Measurements from ENCODE around the gene EML1.

Gene EML1

DNA sequence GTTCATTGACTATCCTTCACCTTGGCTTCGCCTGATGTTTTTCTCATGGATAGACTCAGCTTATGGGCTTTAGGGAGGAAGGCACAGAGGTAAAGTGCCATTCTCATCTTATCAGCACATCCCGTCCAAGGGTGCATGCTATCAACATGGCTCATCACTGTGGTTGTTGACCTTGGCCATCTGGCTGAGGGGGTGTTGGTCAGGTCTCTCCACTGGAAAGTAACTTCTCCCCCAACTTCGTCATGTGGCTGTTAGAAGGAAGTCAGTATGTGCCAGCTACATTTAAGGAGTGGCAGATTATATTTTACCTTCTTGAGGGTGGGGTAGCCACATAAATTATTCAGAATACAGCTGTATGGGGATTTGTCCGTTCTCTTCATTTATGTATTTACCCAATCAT is 68.9 kb downstream of the EML1 start:
- Histone ChIP-seq H3K27me3 (ENCODE audit: low read depth, low read length) (no peaks in the 10 kb centered on the region), H3K27ac (ENCODE audit: low read length) (no peak overlapping the region), H3K4me1 (ENCODE audit: control insufficient read depth in 1 of 2, insufficient read depth in 2 of 2, low read length in 2 of 2) (no peaks in the 10 kb centered on the region), H3K36me3 (ENCODE audit: control insufficient read depth in 1 of 2, insufficient read depth in 2 of 2, low read length in 2 of 2) (peaks cover 0 to 12% of the 10 kb centered on the region in 2 donors), H3K9me3 (ENCODE audit: control insufficient read depth in 1 of 2, low read length in 2 of 2) (no peaks in the 10 kb centered on the region), H3K4me3 (ENCODE audit: low read depth in 1 of 2, low read length in 2 of 2) (no peak overlapping the region)

DNA sequence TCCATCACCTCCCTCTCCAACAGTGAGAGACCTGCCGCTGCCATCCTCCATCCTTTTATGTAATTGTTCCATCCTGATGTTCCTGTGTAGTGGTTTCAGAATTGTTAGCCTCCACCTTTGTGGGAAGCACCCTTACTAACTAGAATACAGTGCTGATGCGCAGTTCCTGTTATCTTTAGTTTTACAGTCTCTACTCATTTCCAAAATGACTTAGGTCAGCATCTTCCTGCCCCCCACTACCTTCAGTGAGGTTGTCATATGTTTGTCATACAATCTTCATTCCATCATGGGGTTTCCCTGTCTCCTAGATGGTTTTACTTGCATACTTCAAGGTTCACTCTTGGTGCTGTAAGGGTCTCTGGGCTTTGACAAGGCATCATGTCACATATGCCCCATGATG is 69.8 kb downstream of the EML1 start:
- Histone ChIP-seq H3K4me3 (ENCODE audit: low read depth in 1 of 2, low read length in 2 of 2) (no peak overlapping the region), H3K36me3 (ENCODE audit: control insufficient read depth in 1 of 2, insufficient read depth in 2 of 2, low read length in 2 of 2) (peaks cover 0 to 14% of the 10 kb centered on the region in 2 donors), H3K9me3 (ENCODE audit: control insufficient read depth in 1 of 2, low read length in 2 of 2) (no peaks in the 10 kb centered on the region), H3K27me3 (ENCODE audit: low read depth, low read length) (no peaks in the 10 kb centered on the region), H3K27ac (ENCODE audit: low read length) (no peak overlapping the region), H3K4me1 (ENCODE audit: control insufficient read depth in 1 of 2, insufficient read depth in 2 of 2, low read length in 2 of 2) (no peaks in the 10 kb centered on the region)

DNA sequence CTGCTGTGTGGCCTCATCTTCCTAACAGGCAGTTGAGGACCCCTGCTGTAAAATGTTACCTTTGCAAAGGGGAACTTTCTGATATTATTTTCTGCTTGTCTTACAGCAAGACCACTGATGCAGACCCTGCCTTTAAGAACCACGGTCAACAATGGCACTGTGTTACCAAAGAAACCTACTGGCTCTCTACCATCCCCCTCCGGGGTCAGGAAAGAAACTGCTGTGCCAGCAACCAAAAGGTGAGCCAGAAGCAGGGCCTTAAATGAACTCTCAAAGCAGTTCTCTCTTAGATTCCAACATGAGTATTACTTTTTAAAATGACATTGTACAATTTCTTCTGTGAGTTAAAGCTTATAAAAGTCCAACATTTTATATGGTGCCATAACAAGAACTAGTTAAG is 72.2 kb downstream of the EML1 start:
- Histone ChIP-seq H3K27me3 (ENCODE audit: low read depth, low read length) (no peaks in the 10 kb centered on the region), H3K4me1 (ENCODE audit: control insufficient read depth in 1 of 2, insufficient read depth in 2 of 2, low read length in 2 of 2) (no peaks in the 10 kb centered on the region), H3K27ac (ENCODE audit: low read length) (no peak overlapping the region), H3K36me3 (ENCODE audit: control insufficient read depth in 1 of 2, insufficient read depth in 2 of 2, low read length in 2 of 2) (peaks cover 0 to 14% of the 10 kb centered on the region in 2 donors), H3K9me3 (ENCODE audit: control insufficient read depth in 1 of 2, low read length in 2 of 2) (no peaks in the 10 kb centered on the region), H3K4me3 (ENCODE audit: low read depth in 1 of 2, low read length in 2 of 2) (no peak overlapping the region)

DNA sequence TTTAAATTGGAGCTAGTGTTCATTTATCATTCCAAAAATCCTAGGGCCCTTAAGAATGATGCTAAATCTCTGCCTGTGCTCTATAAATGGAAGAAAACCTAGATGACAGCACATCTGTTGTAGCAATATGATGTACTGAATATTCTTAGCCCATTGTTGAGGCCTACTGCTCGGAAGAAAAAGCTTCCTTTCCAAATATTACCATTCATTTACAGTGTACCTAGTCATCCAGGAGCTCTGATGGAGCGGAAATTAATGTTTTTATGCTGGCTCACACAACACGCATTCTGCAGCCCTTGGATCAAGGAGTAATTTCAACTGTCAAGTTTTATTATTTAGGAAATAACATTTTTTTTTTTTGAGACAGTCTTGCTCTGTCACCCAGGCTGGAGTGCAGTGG is 77.4 kb downstream of the EML1 start:
- no peaks in the 10 kb centered on the region for H3K27me3 ChIP-seq (ENCODE audit: low read depth, low read length)
- no peak overlapping the region for H3K27ac ChIP-seq (ENCODE audit: low read length)
- H3K4me1 ChIP-seq (ENCODE audit: control insufficient read depth in 1 of 2, insufficient read depth in 2 of 2, low read length in 2 of 2), result no peaks in the 10 kb centered on the region
- no peak overlapping the region for H3K4me3 ChIP-seq (ENCODE audit: low read depth in 1 of 2, low read length in 2 of 2)
- peaks cover 0 to 8% of the 10 kb centered on the region in 2 donors for H3K36me3 ChIP-seq (ENCODE audit: control insufficient read depth in 1 of 2, insufficient read depth in 2 of 2, low read length in 2 of 2)
- no peaks in the 10 kb centered on the region for H3K9me3 ChIP-seq (ENCODE audit: control insufficient read depth in 1 of 2, low read length in 2 of 2)

DNA sequence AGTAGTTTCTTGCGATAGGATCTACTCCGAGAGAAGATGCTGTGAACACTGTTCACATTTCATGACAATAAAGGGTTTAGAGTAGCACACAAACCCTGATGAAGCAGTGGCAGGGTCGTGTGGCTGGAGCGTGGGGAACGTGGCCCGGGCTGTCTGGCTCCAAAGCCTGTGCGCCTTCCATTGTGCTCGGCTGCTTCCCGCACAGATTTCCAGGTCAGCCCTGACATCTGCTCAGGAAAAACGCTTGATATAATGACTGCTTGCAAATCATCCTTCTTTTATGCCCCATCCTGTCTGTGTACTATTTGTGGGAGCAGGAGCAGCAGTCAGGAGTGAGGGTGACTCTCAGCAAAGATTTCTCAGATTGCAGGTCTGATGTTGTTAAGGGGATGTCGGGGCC is 78.6 kb downstream of the EML1 start:
- H3K9me3 ChIP-seq (ENCODE audit: control insufficient read depth in 1 of 2, low read length in 2 of 2), result no peaks in the 10 kb centered on the region
- peaks cover 0 to 5% of the 10 kb centered on the region in 2 donors for H3K36me3 ChIP-seq (ENCODE audit: control insufficient read depth in 1 of 2, insufficient read depth in 2 of 2, low read length in 2 of 2)
- H3K27me3 ChIP-seq (ENCODE audit: low read depth, low read length), result no peaks in the 10 kb centered on the region
- no peak overlapping the region for H3K27ac ChIP-seq (ENCODE audit: low read length)
- no peak overlapping the region for H3K4me3 ChIP-seq (ENCODE audit: low read depth in 1 of 2, low read length in 2 of 2)
- H3K4me1 ChIP-seq (ENCODE audit: control insufficient read depth in 1 of 2, insufficient read depth in 2 of 2, low read length in 2 of 2), result no peaks in the 10 kb centered on the region

DNA sequence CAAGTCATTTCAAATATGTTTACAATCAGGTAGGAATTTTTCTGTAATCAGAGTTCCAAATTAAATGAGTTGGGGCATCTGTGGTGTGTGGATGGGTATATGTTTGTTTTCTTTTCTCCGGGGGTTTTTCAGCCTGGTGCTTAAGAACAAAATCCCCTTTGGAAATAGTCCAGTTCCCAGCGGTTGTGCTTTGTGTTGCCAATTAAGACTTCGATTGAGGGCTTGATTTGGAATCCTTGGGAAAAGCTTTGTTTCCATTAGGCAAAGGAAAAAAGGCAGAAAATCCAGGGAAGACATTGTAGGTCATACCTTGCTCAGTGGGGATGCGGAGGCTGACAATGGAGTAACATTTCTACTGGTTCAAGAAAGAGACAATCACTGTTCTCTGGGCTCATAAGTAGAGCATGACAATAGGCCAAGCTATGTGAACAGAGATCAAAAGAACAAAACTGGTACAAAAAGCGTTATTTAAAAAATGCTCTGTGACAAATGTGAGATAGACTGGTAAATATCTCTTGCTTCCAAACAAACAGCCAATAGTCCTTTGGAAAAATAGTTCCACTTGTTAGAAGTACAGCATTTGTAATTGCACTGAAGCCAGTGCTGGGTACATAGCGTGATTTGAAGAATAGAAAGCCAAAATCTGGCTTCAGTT is 79.7 kb downstream of the EML1 start:
- Histone ChIP-seq H3K4me3 (ENCODE audit: low read depth in 1 of 2, low read length in 2 of 2) (no peak overlapping the region), H3K4me1 (ENCODE audit: control insufficient read depth in 1 of 2, insufficient read depth in 2 of 2, low read length in 2 of 2) (no peaks in the 10 kb centered on the region), H3K9me3 (ENCODE audit: control insufficient read depth in 1 of 2, low read length in 2 of 2) (no peaks in the 10 kb centered on the region), H3K27me3 (ENCODE audit: low read depth, low read length) (no peaks in the 10 kb centered on the region), H3K27ac (ENCODE audit: low read length) (no peak overlapping the region), H3K36me3 (ENCODE audit: control insufficient read depth in 1 of 2, insufficient read depth in 2 of 2, low read length in 2 of 2) (no peaks in the 10 kb centered on the region)

DNA sequence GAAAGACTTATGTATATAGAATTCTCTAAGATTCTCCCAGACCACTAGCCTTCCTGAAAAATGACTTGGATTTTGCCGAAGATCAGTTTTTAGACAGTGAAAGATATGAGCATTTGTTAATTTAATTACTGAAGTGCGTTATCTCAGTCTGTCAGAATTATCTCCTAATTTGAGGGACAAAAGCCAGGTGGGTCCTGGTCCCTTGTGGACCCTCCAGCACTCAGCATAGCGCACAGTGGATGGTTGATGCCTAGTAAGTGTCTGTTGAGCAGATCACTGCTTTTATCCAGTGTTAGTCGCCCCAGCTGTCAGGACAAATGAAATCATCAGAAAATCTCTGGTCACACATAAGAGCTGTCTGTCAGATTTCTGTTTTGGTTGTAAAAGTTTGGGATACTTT is 80.4 kb downstream of the EML1 start:
- no peak overlapping the region for H3K27ac ChIP-seq (ENCODE audit: low read length)
- H3K36me3 ChIP-seq (ENCODE audit: control insufficient read depth in 1 of 2, insufficient read depth in 2 of 2, low read length in 2 of 2), result peaks cover 0 to under 1% of the 10 kb centered on the region in 2 donors
- H3K4me3 ChIP-seq (ENCODE audit: low read depth in 1 of 2, low read length in 2 of 2), result no peak overlapping the region
- H3K9me3 ChIP-seq (ENCODE audit: control insufficient read depth in 1 of 2, low read length in 2 of 2), result no peaks in the 10 kb centered on the region
- H3K27me3 ChIP-seq (ENCODE audit: low read depth, low read length), result no peaks in the 10 kb centered on the region
- H3K4me1 ChIP-seq (ENCODE audit: control insufficient read depth in 1 of 2, insufficient read depth in 2 of 2, low read length in 2 of 2), result no peaks in the 10 kb centered on the region

DNA sequence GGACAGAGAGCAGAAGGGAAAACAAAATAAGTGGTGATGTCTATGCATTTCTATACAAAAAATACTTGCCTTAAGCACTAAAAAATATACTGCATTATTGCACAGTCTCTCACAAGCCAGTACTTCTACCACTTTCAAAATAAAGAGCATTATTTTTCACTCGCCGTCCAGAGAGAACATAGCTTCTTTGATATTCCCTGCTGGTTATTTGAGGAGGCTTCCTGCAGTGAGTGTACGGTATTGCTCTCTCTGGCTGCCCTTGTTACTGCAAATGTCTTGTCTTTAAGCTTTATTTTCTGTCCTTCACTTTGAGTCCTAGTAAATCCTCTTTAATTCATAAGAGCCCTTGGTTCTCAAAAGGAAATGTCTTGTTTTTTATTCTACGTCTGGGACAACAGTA is 81.1 kb downstream of the EML1 start:
- Histone ChIP-seq H3K27ac (ENCODE audit: low read length) (no peak overlapping the region), H3K9me3 (ENCODE audit: control insufficient read depth in 1 of 2, low read length in 2 of 2) (no peaks in the 10 kb centered on the region)

DNA sequence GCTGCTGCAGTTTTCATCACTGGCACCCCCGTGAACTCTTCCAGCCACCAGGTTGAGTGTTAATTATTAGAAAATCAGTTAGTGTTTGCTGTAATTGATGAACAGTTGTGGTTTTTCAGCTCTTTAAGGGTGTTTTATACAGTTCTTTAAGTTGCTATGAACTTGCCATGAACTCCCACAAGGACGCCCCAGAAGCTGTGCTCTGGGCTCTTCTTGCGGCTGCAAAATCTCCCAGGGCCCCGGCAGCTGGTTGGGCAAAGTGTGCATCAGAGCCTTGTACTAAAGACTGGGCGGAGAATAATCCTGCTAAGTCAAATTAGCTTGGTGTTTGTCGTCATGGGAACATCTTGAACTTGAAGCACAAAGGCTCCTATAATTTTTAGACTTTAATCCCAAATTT is 82.2 kb downstream of the EML1 start:
- peaks cover 5 to 11% of the 10 kb centered on the region in 2 donors for H3K4me1 ChIP-seq (ENCODE audit: control insufficient read depth in 1 of 2, insufficient read depth in 2 of 2, low read length in 2 of 2)
- no peaks in the 10 kb centered on the region for H3K27me3 ChIP-seq (ENCODE audit: low read depth, low read length)
- no peak overlapping the region for H3K27ac ChIP-seq (ENCODE audit: low read length)
- no peaks in the 10 kb centered on the region for H3K9me3 ChIP-seq (ENCODE audit: control insufficient read depth in 1 of 2, low read length in 2 of 2)
- peaks cover 0 to 4% of the 10 kb centered on the region in 2 donors for H3K36me3 ChIP-seq (ENCODE audit: control insufficient read depth in 1 of 2, insufficient read depth in 2 of 2, low read length in 2 of 2)
- no peak overlapping the region for H3K4me3 ChIP-seq (ENCODE audit: low read depth in 1 of 2, low read length in 2 of 2)

More for the DNA sequence above, 81.1 kb downstream of the EML1 start:
- Histone ChIP-seq H3K27me3 (ENCODE audit: low read depth, low read length) (no peaks in the 10 kb centered on the region), H3K36me3 (ENCODE audit: control insufficient read depth in 1 of 2, insufficient read depth in 2 of 2, low read length in 2 of 2) (peaks cover 0 to 4% of the 10 kb centered on the region in 2 donors), H3K4me3 (ENCODE audit: low read depth in 1 of 2, low read length in 2 of 2) (no peak overlapping the region), H3K4me1 (ENCODE audit: control insufficient read depth in 1 of 2, insufficient read depth in 2 of 2, low read length in 2 of 2) (no peaks in the 10 kb centered on the region)

DNA sequence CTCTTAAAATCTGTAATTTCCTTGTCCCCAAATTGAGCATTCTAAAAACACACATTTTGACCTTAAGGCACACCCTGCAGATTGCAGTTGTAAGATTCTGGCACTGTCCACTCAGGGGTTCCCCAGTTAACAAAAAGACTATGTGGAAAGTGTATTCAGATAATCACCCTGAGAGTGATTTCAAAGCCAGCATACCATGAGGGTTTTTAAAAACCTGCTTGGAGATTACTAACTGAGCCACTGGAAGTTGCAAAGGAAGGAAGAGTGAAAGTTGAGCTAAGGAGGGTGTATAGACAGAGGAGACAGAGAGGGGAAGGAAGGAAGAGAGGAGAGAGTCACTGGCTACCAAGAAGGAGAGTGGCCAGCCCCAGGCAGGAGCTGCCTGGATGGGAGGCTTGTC is 82.6 kb downstream of the EML1 start:
- H3K27me3 ChIP-seq (ENCODE audit: low read depth, low read length), result no peaks in the 10 kb centered on the region
- peaks cover 10 to 12% of the 10 kb centered on the region in 2 donors for H3K4me1 ChIP-seq (ENCODE audit: control insufficient read depth in 1 of 2, insufficient read depth in 2 of 2, low read length in 2 of 2)
- H3K27ac ChIP-seq (ENCODE audit: low read length), result no peak overlapping the region
- H3K4me3 ChIP-seq (ENCODE audit: low read depth in 1 of 2, low read length in 2 of 2), result no peak overlapping the region
- H3K36me3 ChIP-seq (ENCODE audit: control insufficient read depth in 1 of 2, insufficient read depth in 2 of 2, low read length in 2 of 2), result peaks cover 0 to 4% of the 10 kb centered on the region in 2 donors
- H3K9me3 ChIP-seq (ENCODE audit: control insufficient read depth in 1 of 2, low read length in 2 of 2), result no peaks in the 10 kb centered on the region

DNA sequence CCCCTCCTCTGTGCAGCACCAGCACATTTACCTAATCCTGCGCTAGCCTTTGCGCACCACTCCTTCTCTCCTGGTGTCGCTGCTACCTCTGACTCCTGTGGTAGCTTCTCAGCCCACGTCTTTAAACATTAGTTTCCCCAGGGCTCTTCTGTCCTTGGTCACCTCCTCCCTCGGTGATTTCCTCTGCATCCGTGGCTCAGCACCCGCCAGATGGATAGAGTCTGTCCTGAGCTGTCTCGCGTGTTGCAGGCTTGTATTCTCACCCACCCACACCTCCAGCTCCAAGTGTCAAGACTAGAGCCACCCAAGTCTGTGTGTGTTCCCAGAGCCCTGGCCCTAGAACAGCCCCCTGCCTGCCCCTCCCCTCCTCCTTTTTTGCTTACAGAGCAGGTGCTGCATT is 83.2 kb downstream of the EML1 start:
- peaks cover 12 to 13% of the 10 kb centered on the region in 2 donors for H3K4me1 ChIP-seq (ENCODE audit: control insufficient read depth in 1 of 2, insufficient read depth in 2 of 2, low read length in 2 of 2)
- H3K27me3 ChIP-seq (ENCODE audit: low read depth, low read length), result no peaks in the 10 kb centered on the region
- no peak overlapping the region for H3K4me3 ChIP-seq (ENCODE audit: low read depth in 1 of 2, low read length in 2 of 2)
- H3K9me3 ChIP-seq (ENCODE audit: control insufficient read depth in 1 of 2, low read length in 2 of 2), result no peaks in the 10 kb centered on the region
- H3K36me3 ChIP-seq (ENCODE audit: control insufficient read depth in 1 of 2, insufficient read depth in 2 of 2, low read length in 2 of 2), result peaks cover 0 to 4% of the 10 kb centered on the region in 2 donors
- H3K27ac ChIP-seq (ENCODE audit: low read length), result no peak overlapping the region

DNA sequence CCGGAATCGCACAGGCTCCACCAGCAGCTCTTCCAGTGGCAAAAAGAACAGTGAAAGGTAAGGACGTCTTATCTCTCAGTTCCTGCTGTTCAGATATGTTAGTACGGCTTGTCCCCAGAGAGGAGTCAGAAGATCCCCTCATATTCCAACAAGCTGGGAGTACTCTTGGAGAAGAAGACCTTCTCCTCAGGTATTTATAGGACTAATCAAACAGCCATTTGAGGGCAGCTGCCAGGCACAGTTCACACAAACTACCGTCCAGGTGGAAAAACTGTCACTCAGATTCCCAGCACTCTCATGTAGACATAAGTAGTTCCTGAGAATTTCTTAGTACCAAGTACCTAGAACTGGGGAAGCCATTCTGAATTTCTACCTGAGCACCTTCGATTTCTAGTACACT is 85.3 kb downstream of the EML1 start:
- Histone ChIP-seq H3K36me3 (ENCODE audit: control insufficient read depth in 1 of 2, insufficient read depth in 2 of 2, low read length in 2 of 2) (peaks cover 0 to 4% of the 10 kb centered on the region in 2 donors), H3K4me1 (ENCODE audit: control insufficient read depth in 1 of 2, insufficient read depth in 2 of 2, low read length in 2 of 2) (peaks cover 12 to 13% of the 10 kb centered on the region in 2 donors), H3K4me3 (ENCODE audit: low read depth in 1 of 2, low read length in 2 of 2) (no peak overlapping the region), H3K27me3 (ENCODE audit: low read depth, low read length) (no peaks in the 10 kb centered on the region), H3K9me3 (ENCODE audit: control insufficient read depth in 1 of 2, low read length in 2 of 2) (no peaks in the 10 kb centered on the region), H3K27ac (ENCODE audit: low read length) (no peak overlapping the region)
